MCF 10A (cell line): ENCODE data around the gene RRAGA. TPM values are rescaled to one million over a fixed set of nuclear protein-coding genes. Genes with fewer than 3 reads are reported as not detected.
"Not testable (repeated sequence)": the region's sequence is repeated elsewhere in the genome, so short reads cannot be mapped to it uniquely, and the experiment has no call there.

Source experiments
- BruUV-seq: library from RNA; stranded (reverse); fragments of 400-500 nt; replicated peaks from 2 replicates; lab custom pipeline; 2021; lab: Mats Ljungman, UMichigan
- CTCF ChIA-PET: fragments of 300-600 bp; sonication (Branson Sonifier 250); formaldehyde crosslinking; extraction: SDS; loops from one replicate; lab custom pipeline; 2021; ENCODE audit warnings: antibody characterized with exemption, inconsistent platforms; lab: Yijun Ruan, JAX
- POLR2A ChIA-PET: fragments of 300-600, 350-650 bp; sonication (Branson Sonifier 250); formaldehyde crosslinking; extraction: SDS; loops from one replicate; lab custom pipeline; 2020; ENCODE audit warnings: antibody characterized with exemption, inconsistent platforms; lab: Yijun Ruan, JAX
- DNase-seq: peaks from one replicate; pipeline ENCODE4 v3.0.0-alpha.2; 2018; ENCODE audit not compliant: unreplicated experiment
- H3K27ac Mint-ChIP-seq: one replicate; pipeline ENCODE4 v1.8.0; 2022; ENCODE audit warnings: mild to moderate bottlenecking, low read depth, mixed read lengths; ENCODE audit not compliant: unreplicated experiment
- H3K27me3 Mint-ChIP-seq: one replicate; pipeline ENCODE4 v1.8.0; 2022; ENCODE audit warnings: mixed read lengths; ENCODE audit not compliant: insufficient read depth, unreplicated experiment
- H3K36me3 Mint-ChIP-seq: one replicate; pipeline ENCODE4 v1.8.0; 2022; ENCODE audit warnings: mild to moderate bottlenecking, moderate library complexity, mixed read lengths; ENCODE audit not compliant: insufficient read depth, unreplicated experiment
- H3K4me1 Mint-ChIP-seq: one replicate; pipeline ENCODE4 v1.8.0; 2022; ENCODE audit warnings: mixed read lengths; ENCODE audit not compliant: insufficient read depth, unreplicated experiment
- H3K4me3 Mint-ChIP-seq: one replicate; pipeline ENCODE4 v1.8.0; 2022; ENCODE audit warnings: mild to moderate bottlenecking, moderate library complexity, mixed read lengths; ENCODE audit not compliant: unreplicated experiment
- H3K9me3 Mint-ChIP-seq: one replicate; pipeline ENCODE4 v1.8.0; 2022; ENCODE audit warnings: mixed read lengths; ENCODE audit not compliant: unreplicated experiment
- CTCF ChIP-seq: fragments of 200-600 bp; IDR thresholded peaks from one replicate; pipeline ENCODE4 v1.8.0; 2022; ENCODE audit warnings: antibody characterized with exemption, mild to moderate bottlenecking; ENCODE audit not compliant: unreplicated experiment
- intact Hi-C: fragments of 100-400 bp; cut with micrococcal nuclease; formaldehyde crosslinking; loops from 2 replicates; pipeline ENCODE4 v1.14.1; 2022
- total RNA-seq: library from RNA; stranded (reverse); gene quantifications from 2 replicates; pipeline ENCODE4 v1.2.3, GENCODE V29; 2022

The RRAGA gene
- total RNA-seq, 1 experiment from 2014 or later = 44.0 TPM

GRCh38 chr9:19018201-19018600 lies 31.0 kb upstream of the RRAGA start:
- ChIA-PET CTCF (interaction anchor here (0.7 to 1.1 kb wide), 3 partner anchors 11 to 763 kb away, joined by 3 to 8 read pairs (median 5); no protein-coding TSS in a partner anchor), POLR2A (no interaction called here)
- no peak for DNase-seq
- Mint-ChIP-seq H3K27me3 (peaks cover 5% of the 10 kb centered on the region), H3K36me3 (no peaks in the 10 kb centered on the region), H3K4me1 (no peaks in the 10 kb centered on the region), H3K27ac (no peak overlapping the region), H3K4me3 (no peak overlapping the region), H3K9me3 (no peaks in the 10 kb centered on the region)
- no peak for TF ChIP-seq CTCF
- no TSS peak for BruUV-seq
- intact Hi-C loops = no loop called here

GRCh38 chr9:19020886-19021455 lies 28.3 kb upstream of the RRAGA start:
- no peak overlapping the region for H3K27ac Mint-ChIP-seq
- H3K4me1 Mint-ChIP-seq = no peaks in the 10 kb centered on the region
- H3K27me3 Mint-ChIP-seq = peaks cover 15% of the 10 kb centered on the region
- DNase-seq = no peak
- ChIA-PET POLR2A (no interaction called here), CTCF (interaction anchor here (0.6 to 3.1 kb wide), 7 partner anchors 7 to 1489 kb away, joined by 3 to 19 read pairs (median 4); no protein-coding TSS in a partner anchor)
- intact Hi-C loops = no loop called here
- H3K36me3 Mint-ChIP-seq = no peaks in the 10 kb centered on the region
- H3K4me3 Mint-ChIP-seq = no peak overlapping the region
- no TSS peak for BruUV-seq
- no peak for TF ChIP-seq CTCF
- H3K9me3 Mint-ChIP-seq = no peaks in the 10 kb centered on the region

DNA sequence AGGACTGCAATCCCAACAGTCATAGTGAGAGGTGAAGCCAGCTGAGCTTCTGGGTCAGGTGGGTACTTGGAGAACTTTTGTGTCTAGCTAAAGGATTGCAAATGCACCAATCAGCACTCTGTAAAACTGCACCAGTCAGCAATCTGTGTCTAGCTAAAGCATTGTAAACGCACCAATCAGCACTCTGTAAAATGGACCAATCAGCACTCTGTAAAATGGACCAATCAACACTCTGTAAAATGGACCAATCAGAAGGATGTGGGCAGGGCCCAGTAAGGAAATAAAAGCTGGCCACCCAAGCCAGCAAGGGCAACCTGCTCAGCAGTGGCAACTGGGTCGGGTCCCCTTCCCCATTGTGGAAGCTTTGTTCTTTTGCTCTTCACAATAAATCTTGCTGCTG lies 27.6 kb upstream of the RRAGA start:
- CTCF ChIA-PET = interaction anchor here (0.6 to 3.1 kb wide), 7 partner anchors 8 to 1489 kb away, joined by 3 to 19 read pairs (median 4); partner anchors contain the start of gene RRAGA
- H3K4me3 Mint-ChIP-seq, H3K9me3 Mint-ChIP-seq, H3K36me3 Mint-ChIP-seq, POLR2A ChIA-PET, intact Hi-C loops, DNase-seq, BruUV-seq, H3K4me1 Mint-ChIP-seq, H3K27ac Mint-ChIP-seq: not testable (repeated sequence)
- H3K27me3 Mint-ChIP-seq = peaks cover 15% of the 10 kb centered on the region

DNA sequence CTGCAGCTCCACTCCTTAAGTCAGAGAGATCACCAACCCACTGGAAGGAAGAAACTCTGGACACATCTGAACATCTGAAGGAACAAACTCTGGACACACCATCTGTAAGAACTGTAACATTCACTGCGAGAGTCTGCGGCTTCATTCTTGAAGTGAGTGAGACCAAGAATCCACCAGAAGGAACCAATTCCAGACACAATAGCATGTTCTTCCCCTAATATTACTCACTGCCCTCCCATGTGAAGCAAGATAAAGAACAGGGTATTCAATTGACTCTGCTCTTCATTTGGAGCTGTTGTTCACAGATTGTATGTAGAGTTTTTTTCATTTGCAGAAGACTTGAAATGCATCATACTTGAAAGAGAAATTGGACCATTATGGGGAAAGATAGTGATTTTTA lies 27.0 kb upstream of the RRAGA start:
- no peaks in the 10 kb centered on the region for H3K36me3 Mint-ChIP-seq
- no TSS peak for BruUV-seq
- intact Hi-C loops = no loop called here
- no peak for TF ChIP-seq CTCF
- peaks cover 15% of the 10 kb centered on the region for H3K27me3 Mint-ChIP-seq
- H3K4me1 Mint-ChIP-seq = no peaks in the 10 kb centered on the region
- H3K27ac Mint-ChIP-seq = no peak overlapping the region
- H3K9me3 Mint-ChIP-seq = no peaks in the 10 kb centered on the region
- DNase-seq = no peak
- H3K4me3 Mint-ChIP-seq = no peak overlapping the region
- CTCF ChIA-PET = interaction anchor here (0.7 to 3.1 kb wide), 6 partner anchors 10 to 1490 kb away, joined by 3 to 19 read pairs (median 4); partner anchors contain the start of genes RRAGA and SAXO1
- POLR2A ChIA-PET = no interaction called here
